HCT116 (cell line): ENCODE measurements around the gene EIF4A3. TPM values are rescaled to one million over a fixed set of nuclear protein-coding genes. Genes with fewer than 3 reads are reported as not detected.

ENCODE experiments used
- ATAC-seq: fragments of 200-7000 bp; cut with Tn5 transposase; 2 replicates; pipeline ENCODE4 v1.9.1; 2020; ENCODE audit warnings: mild to moderate bottlenecking, moderate library complexity
- BruUV-seq: library from RNA; stranded (reverse); fragments of 400-500 nt; replicated peaks from 2 replicates; lab custom pipeline; 2021; lab: Mats Ljungman, UMichigan
- CTCF ChIA-PET: fragments of 300-600 bp; sonication (Branson Sonifier 250); formaldehyde crosslinking; loops from one replicate; lab custom pipeline; 2021; ENCODE audit warnings: antibody characterized with exemption; lab: Charles Lee
- POLR2A ChIA-PET: fragments of 300-600, 350-600 bp; sonication (Branson Sonifier 250); formaldehyde crosslinking; loops from one replicate; lab custom pipeline; 2021; ENCODE audit warnings: antibody characterized with exemption; lab: Charles Lee
- RAD21 ChIA-PET, 2 experiments: fragments of 300-600 bp; sonication (Branson Sonifier 250); formaldehyde crosslinking; loops; one replicate each; lab custom pipeline; 2023; ENCODE audit warnings: low total read pairs in 2 of 2; ENCODE audit not compliant: uncharacterized antibody in 2 of 2, unreplicated experiment in 2 of 2, low non-redundant PET in 1 of 2; lab: Charles Lee
- DNase-seq: peaks from one replicate; pipeline ENCODE4 v3.0.0-alpha.2; 2010; ENCODE audit warnings: low read depth, low spot score
- H2AFZ ChIP-seq: fragments of 200-600 bp; shearing (Covaris generic), sonication (generic); 2 replicates; pipeline ENCODE4 v1.6.1; 2017; ENCODE audit warnings: low read depth, mixed run types, mixed read lengths, antibody characterized with exemption, low read length; ENCODE audit not compliant: poor library complexity, severe bottlenecking
- H3K27ac ChIP-seq: 2 replicates; pipeline ENCODE4 v1.5.1; 2012; ENCODE audit warnings: low read depth, low read length
- H3K27me3 ChIP-seq: fragments of 200-600 bp; sonication (generic); 2 replicates; pipeline ENCODE4 v1.6.1; 2016; ENCODE audit warnings: mixed run types, low read length, mixed read lengths; ENCODE audit not compliant: insufficient read depth
- H3K36me3 ChIP-seq, 2 experiments: fragments of 200-500 bp in 1 of 2; fragments of 200-600 bp in 1 of 2; sonication (Bioruptor generic) in 1 of 2; sonication (generic) in 1 of 2; 2 replicates each; pipeline versions ENCODE4 v1.5.1 to v1.6.1; 2014 to 2016; ENCODE audit warnings: low read length in 2 of 2, inconsistent platforms in 1 of 2, mixed read lengths in 1 of 2, mixed run types in 1 of 2; ENCODE audit not compliant: insufficient read depth in 2 of 2, control insufficient read depth in 1 of 2
- H3K4me1 ChIP-seq, 2 experiments: fragments of 200-600 bp in 1 of 2; sonication (generic) in 1 of 2; 2 replicates each; pipeline versions ENCODE4 v1.5.1 to v1.6.1; 2012 to 2017; ENCODE audit warnings: low read length in 2 of 2, inconsistent platforms in 1 of 2, mild to moderate bottlenecking in 1 of 2, mixed read lengths in 1 of 2, mixed run types in 1 of 2, moderate library complexity in 1 of 2; ENCODE audit not compliant: insufficient read depth in 2 of 2, control insufficient read depth in 1 of 2
- H3K4me2 ChIP-seq: fragments of 200-600 bp; sonication (generic); 2 replicates; pipeline ENCODE4 v1.6.1; 2017; ENCODE audit warnings: mixed run types, low read length, mixed read lengths
- H3K4me3 ChIP-seq, 2 experiments: fragments of 200-600 bp in 1 of 2; sonication (generic) in 1 of 2; replicated peaks in 1 of 2; 2 replicates each; pipeline ENCODE4 v1.5.1; 2011 to 2016; ENCODE audit warnings: low read length in 2 of 2, control low read depth in 1 of 2, low read depth in 1 of 2, mild to moderate bottlenecking in 1 of 2, mixed read lengths in 1 of 2, mixed run types in 1 of 2
- H3K79me2 ChIP-seq: fragments of 200-600 bp; sonication (generic); 2 replicates; pipeline ENCODE4 v1.6.1; 2017; ENCODE audit warnings: mild to moderate bottlenecking, mixed run types, low read length, moderate library complexity, mixed read lengths; ENCODE audit not compliant: insufficient read depth
- H3K9ac ChIP-seq: fragments of 200-600 bp; sonication (generic); 2 replicates; pipeline ENCODE4 v1.6.1; 2016; ENCODE audit warnings: low read length, mixed read lengths
- H3K9me2 ChIP-seq: fragments of 200-600 bp; sonication (generic), shearing (Covaris generic); 2 replicates; pipeline ENCODE4 v1.6.1; 2017; ENCODE audit warnings: mixed run types, mild to moderate bottlenecking, moderate library complexity; ENCODE audit not compliant: insufficient read depth
- H3K9me3 ChIP-seq, 2 experiments: fragments of 200-500 bp in 1 of 2; fragments of 200-600 bp in 1 of 2; sonication (Bioruptor generic) in 1 of 2; sonication (generic) in 1 of 2; 2 replicates each; pipeline ENCODE4 v1.6.1; 2014 to 2017; ENCODE audit warnings: low read length in 2 of 2, mixed read lengths in 2 of 2, inconsistent platforms in 1 of 2, low read depth in 1 of 2, mild to moderate bottlenecking in 1 of 2, mixed run types in 1 of 2, moderate library complexity in 1 of 2; ENCODE audit not compliant: control insufficient read depth in 1 of 2, insufficient read depth in 1 of 2
- H4K20me1 ChIP-seq: fragments of 200-600 bp; sonication (generic), shearing (Covaris generic); 2 replicates; pipeline ENCODE4 v1.6.1; 2017; ENCODE audit warnings: mixed run types, mild to moderate bottlenecking, moderate library complexity; ENCODE audit not compliant: insufficient read depth
- ATF3 ChIP-seq: IDR thresholded peaks from 2 replicates; pipeline ENCODE4 v1.6.1; 2012
- RAD21 ChIP-seq: IDR thresholded peaks from 2 replicates; pipeline ENCODE4 v1.6.1; 2012; ENCODE audit warnings: low read depth, mild to moderate bottlenecking
- SIN3A ChIP-seq: IDR thresholded peaks from 2 replicates; pipeline ENCODE4 v1.6.1; 2012; ENCODE audit warnings: low read depth
- TCF7L2 ChIP-seq: IDR thresholded peaks from 2 replicates; pipeline ENCODE4 v1.7.0; 2011; ENCODE audit warnings: borderline replicate concordance, inconsistent platforms; ENCODE audit not compliant: insufficient read depth, insufficient read length; ENCODE audit errors: extremely low read depth
- YY1 ChIP-seq: IDR thresholded peaks from 2 replicates; pipeline ENCODE4 v1.6.1; 2011; ENCODE audit warnings: low read length, low read depth, moderate library complexity, mild to moderate bottlenecking; ENCODE audit not compliant: insufficient replicate concordance; ENCODE audit errors: extremely low read depth
- ZFX ChIP-seq: fragments of 450-650 bp; IDR thresholded peaks from 2 replicates; pipeline ENCODE4 v1.6.1; 2017
- intact Hi-C: fragments of 100-400 bp; cut with micrococcal nuclease; formaldehyde crosslinking; loops from 2 replicates; pipeline ENCODE4 v1.10.0; 2022
- total RNA-seq: library from RNA; stranded (reverse); gene quantifications from one replicate; pipeline ENCODE4 v1.2.1, GENCODE V29; 2021; ENCODE audit not compliant: unreplicated experiment
- TF ChIP-seq, protein P1 (sequence below): IDR thresholded peaks from 2 replicates; pipeline ENCODE4 v1.6.1; 2011; ENCODE audit warnings: mild to moderate bottlenecking, low read length, moderate library complexity; ENCODE audit not compliant: insufficient replicate concordance; ENCODE audit errors: extremely low read depth

Gene EIF4A3
- total RNA-seq, 1 experiment from 2014 or later, result 248 TPM

DNA sequence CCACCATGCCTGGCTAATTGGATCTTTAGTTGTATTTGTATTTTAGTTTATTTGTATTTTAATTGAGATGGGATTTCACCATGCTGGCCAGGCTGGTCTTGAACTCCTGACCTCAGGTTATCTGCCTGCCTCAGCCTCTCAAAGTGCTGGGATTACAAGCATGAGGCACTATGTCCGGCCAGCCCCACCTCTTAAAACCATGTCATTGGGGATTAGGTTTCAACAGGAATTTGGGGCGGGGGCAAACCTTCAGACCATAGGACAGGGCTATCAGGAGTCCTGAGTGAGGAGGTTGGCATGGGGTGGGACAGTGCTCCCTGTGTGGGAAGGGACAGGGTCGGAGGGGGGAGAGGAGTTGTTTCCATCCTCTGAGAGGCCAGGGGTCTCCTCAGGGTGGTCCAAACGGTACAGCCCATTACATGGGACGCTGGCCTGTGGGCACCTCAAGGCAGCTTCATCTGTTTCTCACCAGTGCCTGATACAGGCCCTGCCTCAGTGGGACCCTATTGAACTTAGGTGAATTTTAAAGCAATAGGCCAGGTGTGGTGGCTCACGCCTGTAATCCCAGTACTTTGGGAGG is 23.9 kb downstream of the EIF4A3 start:
- POLR2A ChIA-PET, result no interaction called here
- Histone ChIP-seq H2AFZ (no peak overlapping the region), H3K27me3 (no peaks in the 10 kb centered on the region), H3K4me1 (peaks cover 0 to 13% of the 10 kb centered on the region in 2 experiments; a peak in 1 of 4 replicates), H3K9me2 (no peaks in the 10 kb centered on the region), H3K9ac (no peak overlapping the region), H3K79me2 (no peaks in the 10 kb centered on the region), H3K27ac (no peak overlapping the region), H3K9me3 (no peaks in the 10 kb centered on the region), H3K4me2 (no peak overlapping the region), H4K20me1 (no peaks in the 10 kb centered on the region), H3K36me3 (no peaks in the 10 kb centered on the region), H3K4me3 (no peak overlapping the region)
- TF ChIP-seq SIN3A (no peak), TCF7L2 (no peak), ZFX (no peak), YY1 (no peak), RAD21 (no peak), ATF3 (no peak)
- TF ChIP-seq, protein P1, sequence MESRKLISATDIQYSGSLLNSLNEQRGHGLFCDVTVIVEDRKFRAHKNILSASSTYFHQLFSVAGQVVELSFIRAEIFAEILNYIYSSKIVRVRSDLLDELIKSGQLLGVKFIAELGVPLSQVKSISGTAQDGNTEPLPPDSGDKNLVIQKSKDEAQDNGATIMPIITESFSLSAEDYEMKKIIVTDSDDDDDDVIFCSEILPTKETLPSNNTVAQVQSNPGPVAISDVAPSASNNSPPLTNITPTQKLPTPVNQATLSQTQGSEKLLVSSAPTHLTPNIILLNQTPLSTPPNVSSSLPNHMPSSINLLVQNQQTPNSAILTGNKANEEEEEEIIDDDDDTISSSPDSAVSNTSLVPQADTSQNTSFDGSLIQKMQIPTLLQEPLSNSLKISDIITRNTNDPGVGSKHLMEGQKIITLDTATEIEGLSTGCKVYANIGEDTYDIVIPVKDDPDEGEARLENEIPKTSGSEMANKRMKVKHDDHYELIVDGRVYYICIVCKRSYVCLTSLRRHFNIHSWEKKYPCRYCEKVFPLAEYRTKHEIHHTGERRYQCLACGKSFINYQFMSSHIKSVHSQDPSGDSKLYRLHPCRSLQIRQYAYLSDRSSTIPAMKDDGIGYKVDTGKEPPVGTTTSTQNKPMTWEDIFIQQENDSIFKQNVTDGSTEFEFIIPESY, result no peak
- ATAC-seq, result no peak
- RAD21 ChIA-PET, result interaction anchor here in 1 of 2 experiments (1.8 kb wide), 1 partner anchor 40 kb away, joined by 7 read pairs; no protein-coding TSS in a partner anchor
- no TSS peak for BruUV-seq
- CTCF ChIA-PET, result interaction anchor here (1.1 to 1.3 kb wide), 3 partner anchors 27 to 453 kb away, joined by 3 to 4 read pairs (median 3); no protein-coding TSS in a partner anchor
- no peak for DNase-seq
- intact Hi-C loops, result no loop called here
